Sigmoid colon (tissue), 3 donors: ENCODE measurements around the gene FOSL1.

Experiments
- POLR2A ChIP-seq, 2 donors: fragments of 450-650 bp; IDR thresholded peaks; one replicate each; pipeline ENCODE4 v1.6.1; 2016; ENCODE audit warnings: antibody characterized with exemption in 2 of 2, mild to moderate bottlenecking in 2 of 2, moderate library complexity in 2 of 2
- TF ChIP-seq, protein P1 (sequence below), 4 experiments: fragments of 450-650 bp in 3 of 4; fragments of 200-600 bp in 1 of 4; IDR thresholded peaks; one replicate each; pipeline ENCODE4 v1.5.1; 2016 to 2019; ENCODE audit warnings: antibody characterized with exemption in 4 of 4, mild to moderate bottlenecking in 3 of 4, moderate library complexity in 2 of 4

DNA sequence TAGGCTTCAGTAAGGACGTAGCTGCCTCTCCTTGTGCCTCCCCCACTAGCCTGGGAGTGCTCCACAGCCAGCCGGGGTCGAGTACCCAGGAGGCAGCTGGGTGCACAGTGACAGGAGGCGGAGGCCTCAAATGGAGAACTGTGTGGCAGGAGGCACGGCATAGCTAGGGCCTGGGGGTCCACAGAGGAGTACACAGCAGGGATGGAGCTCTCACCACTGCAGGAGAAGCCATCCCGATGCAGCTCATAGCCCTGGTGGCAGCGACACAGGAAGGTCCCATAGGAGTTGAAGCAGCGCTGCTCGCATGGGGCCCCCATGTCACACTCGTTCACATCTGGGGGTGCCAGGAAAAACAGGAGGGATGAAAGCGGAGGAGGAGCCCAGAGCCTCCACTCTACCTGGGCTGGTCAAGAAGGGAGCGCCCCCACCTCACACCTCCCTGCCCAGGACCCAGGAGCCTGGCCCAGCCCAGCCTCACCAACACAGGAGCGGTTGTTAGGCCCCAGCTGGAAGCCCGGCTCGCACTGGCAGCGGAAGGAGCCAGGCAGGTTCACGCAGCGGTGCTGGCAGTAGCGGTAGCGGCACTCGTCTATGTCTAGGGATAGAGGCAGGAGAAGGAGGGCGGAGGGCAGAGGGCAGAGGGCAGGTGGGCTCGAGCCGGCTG is 30.4 kb downstream of the FOSL1 start:
- no peak for TF ChIP-seq POLR2A (IDR thresholded peaks at IDR 0.05)
- TF ChIP-seq, protein P1, sequence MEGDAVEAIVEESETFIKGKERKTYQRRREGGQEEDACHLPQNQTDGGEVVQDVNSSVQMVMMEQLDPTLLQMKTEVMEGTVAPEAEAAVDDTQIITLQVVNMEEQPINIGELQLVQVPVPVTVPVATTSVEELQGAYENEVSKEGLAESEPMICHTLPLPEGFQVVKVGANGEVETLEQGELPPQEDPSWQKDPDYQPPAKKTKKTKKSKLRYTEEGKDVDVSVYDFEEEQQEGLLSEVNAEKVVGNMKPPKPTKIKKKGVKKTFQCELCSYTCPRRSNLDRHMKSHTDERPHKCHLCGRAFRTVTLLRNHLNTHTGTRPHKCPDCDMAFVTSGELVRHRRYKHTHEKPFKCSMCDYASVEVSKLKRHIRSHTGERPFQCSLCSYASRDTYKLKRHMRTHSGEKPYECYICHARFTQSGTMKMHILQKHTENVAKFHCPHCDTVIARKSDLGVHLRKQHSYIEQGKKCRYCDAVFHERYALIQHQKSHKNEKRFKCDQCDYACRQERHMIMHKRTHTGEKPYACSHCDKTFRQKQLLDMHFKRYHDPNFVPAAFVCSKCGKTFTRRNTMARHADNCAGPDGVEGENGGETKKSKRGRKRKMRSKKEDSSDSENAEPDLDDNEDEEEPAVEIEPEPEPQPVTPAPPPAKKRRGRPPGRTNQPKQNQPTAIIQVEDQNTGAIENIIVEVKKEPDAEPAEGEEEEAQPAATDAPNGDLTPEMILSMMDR (IDR thresholded peaks at IDR 0.05) = no peak
